ENCODE data around the gene MBP.

MBP gene

DNA sequence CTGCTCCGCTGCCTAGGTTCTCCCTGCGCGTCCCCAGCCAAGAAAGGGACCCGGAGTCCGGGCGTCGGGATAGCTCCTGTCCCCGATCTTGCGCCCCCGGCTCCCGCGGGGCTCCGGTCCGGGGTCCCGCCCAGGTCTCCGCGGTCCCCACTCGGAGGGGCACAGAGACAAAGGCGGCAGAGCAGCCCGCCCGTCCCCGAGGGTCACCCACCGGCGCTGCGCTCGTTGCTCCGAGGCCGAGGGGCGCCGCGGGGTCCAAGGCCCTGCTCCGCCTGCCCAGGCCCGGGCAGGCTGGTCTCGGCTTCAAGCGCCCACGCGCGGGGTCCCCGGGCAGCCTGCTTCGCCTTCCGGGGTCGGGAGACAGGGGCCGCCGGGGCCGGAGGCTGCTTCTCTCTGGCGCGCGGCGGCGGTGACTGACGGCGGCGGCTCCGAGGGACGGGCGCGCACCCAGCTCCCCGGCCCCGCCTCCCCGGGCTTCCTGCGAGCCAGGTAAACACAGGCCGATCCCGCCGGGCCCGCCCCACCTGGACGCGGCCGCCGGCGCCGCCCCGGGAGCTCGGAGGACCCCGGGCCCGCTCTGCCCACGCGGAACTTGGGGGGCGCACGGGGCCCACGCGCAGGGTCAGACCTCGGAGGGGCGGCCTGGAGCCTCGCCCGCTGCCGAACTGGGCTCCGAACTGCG is at the start of gene MBP:
TSS of gene MBP (minus strand) at position 415 of the 682 bp plus-strand sequence. CDS start 27,522 bp downstream, outside the sequence.
- H3K4me1 Mint-ChIP-seq (ENCODE audit: low read depth), result peaks cover 53% of the 10 kb centered on the region
- no peaks in the 10 kb centered on the region for H3K9me3 Mint-ChIP-seq
- H3K27me3 Mint-ChIP-seq (ENCODE audit: low read depth), result no peaks in the 10 kb centered on the region
- H3K36me3 Mint-ChIP-seq (ENCODE audit: low read depth), result peaks cover 23% of the 10 kb centered on the region
- H3K4me3 Mint-ChIP-seq, result peak within 1 kb of the TSS; percentile 97
- H3K27ac Mint-ChIP-seq, result peak within 1 kb of the TSS; percentile 95

DNA sequence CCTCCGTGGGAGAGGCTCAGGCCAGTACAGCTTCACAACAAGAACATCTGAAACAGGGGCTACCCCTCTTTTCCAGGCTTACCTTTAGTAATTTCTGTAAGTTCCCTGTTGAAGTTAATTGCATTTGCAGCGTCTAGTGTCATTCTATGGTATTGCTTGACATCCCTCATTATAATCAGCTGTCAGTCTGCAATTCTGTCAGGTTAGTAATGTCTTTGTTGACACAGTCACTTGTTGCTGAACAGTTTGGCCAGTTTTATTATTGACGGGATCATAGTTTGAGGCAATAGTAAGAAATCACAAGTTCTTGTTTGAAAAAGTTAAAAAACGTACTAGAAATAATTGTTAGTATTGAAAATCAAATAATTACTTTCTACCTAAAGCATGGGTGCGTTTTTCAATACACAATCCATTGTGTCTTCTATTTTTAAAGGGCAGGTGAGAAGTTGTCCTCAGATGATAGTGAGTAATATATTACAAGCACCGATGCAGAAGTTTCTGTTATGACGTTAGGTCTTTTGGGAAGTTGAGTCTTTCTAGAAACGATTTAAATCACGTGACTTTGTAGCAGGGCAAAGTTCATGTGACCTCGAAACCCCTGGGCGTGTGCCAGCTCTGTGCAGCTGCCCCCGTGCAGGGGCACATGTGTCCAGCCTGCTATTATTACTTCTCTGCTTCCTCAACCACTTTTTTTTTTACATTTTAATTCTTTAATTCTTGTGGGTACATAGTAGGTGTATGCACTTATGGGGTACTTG is 49.5 kb upstream of the MBP start:
- no peaks in the 10 kb centered on the region for H3K36me3 Mint-ChIP-seq (ENCODE audit: low read depth)
- peaks cover 7% of the 10 kb centered on the region for H3K9me3 Mint-ChIP-seq
- H3K27me3 Mint-ChIP-seq (ENCODE audit: low read depth), result peaks cover 12% of the 10 kb centered on the region
- no peak overlapping the region for H3K4me3 Mint-ChIP-seq
- no peak overlapping the region for H3K27ac Mint-ChIP-seq
- no peaks in the 10 kb centered on the region for H3K4me1 Mint-ChIP-seq (ENCODE audit: low read depth)

DNA sequence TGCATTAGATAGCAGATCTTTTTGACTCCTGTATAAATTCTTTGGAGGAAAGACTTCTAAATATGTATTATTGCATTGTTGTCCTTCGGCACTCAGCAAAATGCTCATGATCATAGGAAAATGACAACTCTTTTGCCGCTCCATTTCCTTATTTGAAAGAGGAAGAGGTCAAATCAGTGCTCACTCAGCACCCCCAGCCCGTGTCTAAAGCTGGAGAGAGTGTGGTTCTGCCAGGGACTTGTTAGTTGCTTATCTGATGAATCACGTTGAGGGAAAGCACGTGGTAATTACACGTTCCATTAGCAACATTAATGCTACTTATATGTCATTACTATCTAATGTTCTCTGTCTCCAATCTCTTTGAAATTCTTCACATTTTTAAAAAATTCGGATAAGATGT is 46.0 kb upstream of the MBP start:
- H3K27ac Mint-ChIP-seq, result no peak overlapping the region
- H3K4me3 Mint-ChIP-seq, result no peak overlapping the region
- H3K36me3 Mint-ChIP-seq (ENCODE audit: low read depth), result no peaks in the 10 kb centered on the region
- peaks cover 10% of the 10 kb centered on the region for H3K27me3 Mint-ChIP-seq (ENCODE audit: low read depth)
- H3K9me3 Mint-ChIP-seq, result no peaks in the 10 kb centered on the region
- H3K4me1 Mint-ChIP-seq (ENCODE audit: low read depth), result no peaks in the 10 kb centered on the region

DNA sequence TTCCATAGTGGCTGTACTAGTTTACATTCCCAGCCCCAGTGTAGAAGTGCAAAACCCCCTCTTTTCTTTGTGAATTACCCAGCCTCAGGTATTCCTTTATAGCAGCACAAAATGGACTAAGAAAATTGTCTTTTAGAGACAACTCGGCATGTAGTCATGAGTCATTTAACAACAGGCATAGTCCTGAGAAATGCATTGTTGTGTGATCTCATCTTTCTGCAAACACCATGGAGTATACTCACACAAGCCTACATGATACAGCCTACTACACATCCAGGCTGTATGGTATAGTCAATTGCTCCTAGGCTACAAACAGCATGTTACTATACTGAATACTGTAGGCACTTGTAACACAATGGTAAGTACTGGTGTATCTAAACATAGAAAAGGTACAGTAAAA is 44.4 kb upstream of the MBP start:
- peaks cover 5% of the 10 kb centered on the region for H3K27me3 Mint-ChIP-seq (ENCODE audit: low read depth)
- no peaks in the 10 kb centered on the region for H3K36me3 Mint-ChIP-seq (ENCODE audit: low read depth)
- no peak overlapping the region for H3K4me3 Mint-ChIP-seq
- H3K27ac Mint-ChIP-seq, result no peak overlapping the region
- H3K9me3 Mint-ChIP-seq, result no peaks in the 10 kb centered on the region
- no peaks in the 10 kb centered on the region for H3K4me1 Mint-ChIP-seq (ENCODE audit: low read depth)

DNA sequence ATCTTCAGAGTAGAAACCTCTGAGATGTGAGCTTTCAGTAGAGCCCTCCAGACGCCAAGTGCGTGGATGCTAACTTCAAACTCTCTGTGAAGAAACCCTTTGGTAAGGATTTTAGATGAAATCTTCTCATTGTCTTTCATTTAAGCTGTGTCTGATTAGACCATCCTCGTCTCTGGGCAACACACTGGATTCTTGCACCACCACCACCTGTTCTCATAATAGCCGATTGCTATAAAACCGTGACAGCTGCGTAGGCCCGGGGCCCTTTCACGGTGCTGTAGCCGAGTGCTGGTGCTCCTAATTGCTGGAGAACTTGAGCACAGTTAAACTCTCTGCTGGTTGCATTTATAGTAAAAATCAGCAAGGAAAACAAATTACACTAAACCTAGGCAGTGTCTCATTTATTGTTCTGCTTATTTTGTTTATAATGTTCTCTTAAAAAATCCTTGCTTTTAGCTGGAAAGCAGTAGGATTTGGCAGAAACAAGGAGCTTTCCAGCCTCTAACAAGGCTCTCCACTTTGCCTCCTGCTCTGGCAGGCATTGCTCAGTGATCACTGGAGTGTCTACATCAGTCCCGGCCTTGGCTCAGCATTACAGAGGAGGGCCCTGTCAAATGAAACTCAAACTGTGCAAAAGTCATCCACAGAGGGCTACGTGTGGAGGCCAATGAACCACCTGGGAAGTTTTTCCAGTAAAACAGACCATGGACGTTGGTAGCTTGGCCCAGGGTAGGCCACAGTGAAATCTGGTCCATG is 40.9 kb upstream of the MBP start:
- Mint-ChIP-seq H3K27ac (no peak overlapping the region), H3K4me3 (no peak overlapping the region), H3K4me1 (ENCODE audit: low read depth) (no peaks in the 10 kb centered on the region), H3K9me3 (no peaks in the 10 kb centered on the region), H3K27me3 (ENCODE audit: low read depth) (peaks cover 7% of the 10 kb centered on the region), H3K36me3 (ENCODE audit: low read depth) (no peaks in the 10 kb centered on the region)

DNA sequence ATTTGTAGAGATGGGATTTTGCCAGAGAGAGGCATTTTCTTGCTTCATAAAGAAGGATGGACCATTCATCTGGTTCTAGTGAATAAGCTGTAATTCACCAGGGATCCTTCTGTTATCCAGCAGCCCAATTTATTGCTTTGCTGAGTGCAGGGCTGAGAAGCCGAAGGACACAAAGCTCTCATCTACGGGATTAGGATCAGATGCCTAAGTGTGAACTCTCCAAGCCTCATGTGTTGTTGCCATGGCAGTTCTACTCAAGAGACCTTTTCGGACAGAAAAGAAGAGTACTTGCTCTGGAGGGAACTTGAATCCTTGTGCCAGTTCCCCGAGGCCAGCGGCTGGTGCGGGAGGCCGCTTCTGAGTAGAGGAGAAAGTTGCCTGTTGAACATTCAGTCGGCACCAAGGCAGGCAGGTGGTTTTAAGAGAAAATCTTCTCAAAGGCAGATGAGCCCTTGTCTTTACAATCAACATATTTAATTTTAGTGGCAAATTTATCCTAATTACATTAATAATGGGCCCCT is 38.4 kb upstream of the MBP start:
- Mint-ChIP-seq H3K27me3 (ENCODE audit: low read depth) (peaks cover 8% of the 10 kb centered on the region), H3K4me1 (ENCODE audit: low read depth) (no peaks in the 10 kb centered on the region), H3K9me3 (no peaks in the 10 kb centered on the region), H3K4me3 (no peak overlapping the region), H3K27ac (no peak overlapping the region), H3K36me3 (ENCODE audit: low read depth) (no peaks in the 10 kb centered on the region)

DNA sequence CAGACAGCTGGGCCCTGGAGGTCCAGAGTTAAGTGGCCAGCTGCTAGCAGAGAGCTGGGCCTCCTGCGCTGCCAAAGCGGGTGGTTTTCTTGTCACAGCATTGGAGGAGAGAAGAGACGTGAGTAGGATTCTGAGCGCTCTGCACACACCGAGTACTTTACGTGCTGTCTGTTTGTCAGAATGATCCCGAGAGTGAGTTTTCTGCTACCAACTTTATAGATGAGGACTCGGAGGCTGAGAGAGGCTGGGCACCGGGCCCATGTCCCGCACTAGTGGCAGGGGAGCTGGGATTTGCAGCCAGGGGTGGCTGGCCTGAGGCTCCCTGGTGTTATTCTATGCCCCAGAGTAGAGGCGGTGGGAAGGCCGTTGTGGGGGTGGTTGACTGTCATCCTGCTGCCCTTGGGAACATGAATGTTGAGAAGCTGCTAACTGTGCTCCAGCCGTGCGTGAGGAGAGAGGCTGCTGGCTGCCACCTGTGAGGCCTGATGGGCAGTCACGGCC is 36.3 kb upstream of the MBP start:
- H3K9me3 Mint-ChIP-seq, result no peaks in the 10 kb centered on the region
- H3K4me3 Mint-ChIP-seq, result no peak overlapping the region
- no peak overlapping the region for H3K27ac Mint-ChIP-seq
- H3K4me1 Mint-ChIP-seq (ENCODE audit: low read depth), result no peaks in the 10 kb centered on the region
- H3K27me3 Mint-ChIP-seq (ENCODE audit: low read depth), result peaks cover 8% of the 10 kb centered on the region
- H3K36me3 Mint-ChIP-seq (ENCODE audit: low read depth), result no peaks in the 10 kb centered on the region

DNA sequence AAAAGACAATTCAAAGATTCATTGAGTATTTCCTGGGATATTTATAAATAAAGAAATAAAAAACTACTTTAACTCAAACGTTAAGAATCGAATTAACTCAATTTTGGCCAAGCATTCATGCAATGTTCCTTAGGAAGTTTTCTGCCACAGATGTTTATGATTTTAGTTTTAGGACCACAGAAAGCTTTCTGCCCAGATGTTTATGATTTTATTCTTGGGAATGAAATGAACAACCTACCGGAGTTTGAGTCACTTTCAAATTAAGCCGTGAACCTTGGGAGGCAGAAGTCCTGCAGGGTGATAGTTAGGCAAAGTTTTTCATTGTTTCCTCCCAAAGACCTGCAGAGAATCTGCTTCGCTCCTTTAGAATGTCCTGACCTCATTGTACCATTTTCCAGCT is 34.7 kb upstream of the MBP start:
- no peaks in the 10 kb centered on the region for H3K9me3 Mint-ChIP-seq
- no peaks in the 10 kb centered on the region for H3K4me1 Mint-ChIP-seq (ENCODE audit: low read depth)
- H3K27ac Mint-ChIP-seq, result no peak overlapping the region
- no peak overlapping the region for H3K4me3 Mint-ChIP-seq
- no peaks in the 10 kb centered on the region for H3K36me3 Mint-ChIP-seq (ENCODE audit: low read depth)
- H3K27me3 Mint-ChIP-seq (ENCODE audit: low read depth), result peaks cover 8% of the 10 kb centered on the region

DNA sequence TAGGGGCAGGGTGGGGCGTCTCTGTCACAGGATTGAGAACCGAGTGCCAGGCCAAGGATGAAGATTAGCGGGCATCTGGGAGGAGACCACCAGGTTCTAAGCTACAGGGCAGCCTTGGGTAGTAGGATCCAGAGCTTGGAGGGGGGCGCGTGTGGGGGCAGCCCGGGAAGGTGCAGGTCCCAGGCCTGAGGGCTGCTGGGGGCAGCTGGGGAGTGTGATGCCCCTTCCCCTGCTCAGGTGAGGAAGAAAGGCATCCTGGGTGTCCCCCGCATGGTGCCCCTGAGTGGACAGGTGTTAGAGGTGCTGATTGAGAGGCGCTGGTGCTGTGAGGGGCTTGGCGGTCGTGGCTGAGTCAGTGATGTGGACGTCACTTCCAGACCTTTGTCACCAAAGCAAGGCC is 33.9 kb upstream of the MBP start:
- no peaks in the 10 kb centered on the region for H3K9me3 Mint-ChIP-seq
- no peaks in the 10 kb centered on the region for H3K36me3 Mint-ChIP-seq (ENCODE audit: low read depth)
- no peaks in the 10 kb centered on the region for H3K4me1 Mint-ChIP-seq (ENCODE audit: low read depth)
- no peak overlapping the region for H3K4me3 Mint-ChIP-seq
- peaks cover 8% of the 10 kb centered on the region for H3K27me3 Mint-ChIP-seq (ENCODE audit: low read depth)
- no peak overlapping the region for H3K27ac Mint-ChIP-seq

DNA sequence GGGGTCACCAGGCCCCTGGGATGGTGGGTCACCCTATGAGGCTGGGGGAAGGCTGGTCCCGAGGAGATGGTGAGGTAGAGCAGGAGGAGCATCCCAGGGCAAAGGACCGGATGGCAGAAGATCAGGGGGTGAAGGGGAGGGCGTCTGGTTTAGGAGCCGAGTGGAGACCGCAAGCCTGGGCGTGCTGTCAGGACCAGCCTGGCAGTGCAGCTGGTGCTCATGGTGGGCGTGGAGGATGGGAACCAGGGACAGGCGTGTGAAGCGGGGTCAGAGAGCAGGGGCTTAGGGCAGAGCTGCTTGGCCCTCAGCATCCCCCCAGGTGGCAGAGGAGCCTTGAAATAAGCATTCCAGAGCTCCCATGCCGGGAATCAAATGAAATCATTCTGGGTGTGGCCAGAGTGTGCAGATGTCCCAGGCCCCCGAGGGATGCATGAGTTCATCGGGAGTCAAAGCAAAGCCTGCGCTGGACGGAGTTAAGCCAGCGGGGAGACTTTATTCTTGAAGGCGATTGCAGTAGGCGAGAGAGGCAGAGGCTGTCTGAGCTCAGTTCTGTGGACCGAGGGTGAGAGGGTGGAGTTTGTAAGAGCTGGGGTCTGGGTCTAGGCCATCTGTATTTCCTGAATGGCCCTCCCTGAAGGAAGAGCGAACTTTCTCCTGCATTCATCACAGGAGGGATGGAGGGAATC is 33.1 kb upstream of the MBP start:
- Mint-ChIP-seq H3K9me3 (no peaks in the 10 kb centered on the region), H3K27ac (no peak overlapping the region), H3K27me3 (ENCODE audit: low read depth) (peaks cover 8% of the 10 kb centered on the region)

DNA sequence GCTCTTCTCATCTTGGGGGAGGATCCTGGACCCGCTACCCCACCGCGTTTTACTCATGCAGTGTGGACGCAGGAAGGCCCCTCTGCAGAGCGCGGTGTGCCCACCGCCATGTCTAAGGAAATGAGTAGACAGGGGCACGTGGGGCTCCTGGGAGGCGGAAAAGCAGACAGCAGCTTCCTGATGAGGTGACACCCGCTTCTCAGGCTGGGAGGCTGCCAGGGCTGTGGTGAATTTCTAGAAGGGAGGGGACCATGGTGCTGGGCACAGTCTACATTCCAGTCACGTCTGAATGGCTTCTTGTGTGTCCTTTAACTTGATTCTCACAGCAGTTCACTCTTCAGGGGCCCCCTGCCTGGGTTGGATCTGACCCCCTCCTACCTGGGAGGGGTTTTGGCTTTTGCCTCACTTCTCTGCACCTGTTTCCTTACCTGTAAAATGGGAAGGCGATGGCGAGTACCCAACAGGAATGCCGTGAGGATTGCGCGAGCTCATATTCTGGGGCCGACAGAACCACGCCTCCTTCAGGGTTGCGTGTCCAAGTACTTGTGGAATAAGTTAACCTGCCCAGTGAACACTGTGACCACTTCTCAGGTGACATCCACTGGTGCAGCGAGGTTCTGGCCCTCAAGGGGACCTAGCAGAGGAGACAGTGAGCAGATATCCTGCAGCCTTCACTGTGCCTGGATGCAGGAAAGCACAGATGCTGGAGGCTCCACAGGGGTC is 32.3 kb upstream of the MBP start:
- H3K9me3 Mint-ChIP-seq, result no peaks in the 10 kb centered on the region
- H3K4me1 Mint-ChIP-seq (ENCODE audit: low read depth), result peaks cover 3% of the 10 kb centered on the region
- peaks cover 8% of the 10 kb centered on the region for H3K27me3 Mint-ChIP-seq (ENCODE audit: low read depth)
- no peak overlapping the region for H3K4me3 Mint-ChIP-seq
- no peaks in the 10 kb centered on the region for H3K36me3 Mint-ChIP-seq (ENCODE audit: low read depth)
- no peak overlapping the region for H3K27ac Mint-ChIP-seq

More for the DNA sequence above, 33.1 kb upstream of the MBP start:
- no peaks in the 10 kb centered on the region for H3K36me3 Mint-ChIP-seq (ENCODE audit: low read depth)
- no peak overlapping the region for H3K4me3 Mint-ChIP-seq
- peaks cover 1% of the 10 kb centered on the region for H3K4me1 Mint-ChIP-seq (ENCODE audit: low read depth)

DNA sequence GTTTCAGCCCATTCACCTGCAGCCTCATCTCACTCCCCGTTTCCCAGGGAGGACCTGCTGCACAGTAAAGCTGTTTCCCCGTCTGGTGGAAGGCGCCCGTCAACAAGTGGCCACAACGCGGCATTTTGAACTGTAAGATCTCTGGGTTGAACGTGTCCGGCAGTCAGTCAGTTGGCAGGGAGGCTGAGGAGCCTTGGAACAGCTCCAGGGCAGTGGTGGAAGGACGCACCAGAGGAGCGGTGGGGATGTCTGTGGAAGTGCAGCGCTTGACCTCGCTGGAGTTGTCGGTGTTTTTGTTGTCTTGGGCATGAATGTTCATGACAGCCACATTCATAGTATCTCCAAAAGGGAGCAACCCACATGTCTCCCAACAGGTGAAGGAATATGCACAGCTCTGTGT is 31.4 kb upstream of the MBP start:
- Mint-ChIP-seq H3K9me3 (no peaks in the 10 kb centered on the region), H3K27ac (no peak overlapping the region), H3K36me3 (ENCODE audit: low read depth) (no peaks in the 10 kb centered on the region), H3K4me1 (ENCODE audit: low read depth) (peaks cover 3% of the 10 kb centered on the region), H3K27me3 (ENCODE audit: low read depth) (peaks cover 7% of the 10 kb centered on the region), H3K4me3 (no peak overlapping the region)

DNA sequence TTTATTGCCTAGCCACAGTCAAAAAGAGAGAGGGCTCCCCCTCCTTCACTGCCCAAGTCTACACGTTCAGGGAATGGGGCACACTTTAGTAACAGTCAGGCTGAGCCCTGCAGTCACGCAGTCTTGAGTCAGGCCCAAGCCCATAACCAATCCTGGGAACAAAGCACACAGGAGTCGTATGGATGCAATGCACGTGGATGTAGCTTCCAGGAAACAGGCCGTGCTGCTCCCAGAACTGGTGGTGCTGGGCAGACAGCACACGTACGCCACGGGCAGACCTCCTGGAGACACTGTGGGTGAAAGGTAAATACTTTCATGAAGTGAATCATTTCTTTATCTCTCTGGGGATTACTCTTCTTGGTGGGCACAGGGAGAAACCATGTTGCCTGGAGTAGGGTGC is 30.0 kb upstream of the MBP start:
- H3K27me3 Mint-ChIP-seq (ENCODE audit: low read depth), result no peaks in the 10 kb centered on the region
- H3K27ac Mint-ChIP-seq, result no peak overlapping the region
- H3K9me3 Mint-ChIP-seq, result no peaks in the 10 kb centered on the region

More for the DNA sequence above, 30.0 kb upstream of the MBP start:
- Mint-ChIP-seq H3K4me1 (ENCODE audit: low read depth) (peaks cover 3% of the 10 kb centered on the region), H3K4me3 (no peak overlapping the region), H3K36me3 (ENCODE audit: low read depth) (no peaks in the 10 kb centered on the region)

Measured in T-helper 1 cell treated with Interleukin-12 subunit alpha and Interleukin-12 subunit beta and Interleukin-4 antibody, amounts not matched to agents 30 μg/mL and 1 μg/mL, for 36 hours (primary cell).